ENCODE data around the gene ZNHIT2. TPM values are rescaled to one million over a fixed set of nuclear protein-coding genes. Genes with fewer than 3 reads are reported as not detected.

ZNHIT2 gene
- total and polyA plus RNA-seq, 11 donors, result 5.5 to 15.5 (median 8.0) TPM

DNA sequence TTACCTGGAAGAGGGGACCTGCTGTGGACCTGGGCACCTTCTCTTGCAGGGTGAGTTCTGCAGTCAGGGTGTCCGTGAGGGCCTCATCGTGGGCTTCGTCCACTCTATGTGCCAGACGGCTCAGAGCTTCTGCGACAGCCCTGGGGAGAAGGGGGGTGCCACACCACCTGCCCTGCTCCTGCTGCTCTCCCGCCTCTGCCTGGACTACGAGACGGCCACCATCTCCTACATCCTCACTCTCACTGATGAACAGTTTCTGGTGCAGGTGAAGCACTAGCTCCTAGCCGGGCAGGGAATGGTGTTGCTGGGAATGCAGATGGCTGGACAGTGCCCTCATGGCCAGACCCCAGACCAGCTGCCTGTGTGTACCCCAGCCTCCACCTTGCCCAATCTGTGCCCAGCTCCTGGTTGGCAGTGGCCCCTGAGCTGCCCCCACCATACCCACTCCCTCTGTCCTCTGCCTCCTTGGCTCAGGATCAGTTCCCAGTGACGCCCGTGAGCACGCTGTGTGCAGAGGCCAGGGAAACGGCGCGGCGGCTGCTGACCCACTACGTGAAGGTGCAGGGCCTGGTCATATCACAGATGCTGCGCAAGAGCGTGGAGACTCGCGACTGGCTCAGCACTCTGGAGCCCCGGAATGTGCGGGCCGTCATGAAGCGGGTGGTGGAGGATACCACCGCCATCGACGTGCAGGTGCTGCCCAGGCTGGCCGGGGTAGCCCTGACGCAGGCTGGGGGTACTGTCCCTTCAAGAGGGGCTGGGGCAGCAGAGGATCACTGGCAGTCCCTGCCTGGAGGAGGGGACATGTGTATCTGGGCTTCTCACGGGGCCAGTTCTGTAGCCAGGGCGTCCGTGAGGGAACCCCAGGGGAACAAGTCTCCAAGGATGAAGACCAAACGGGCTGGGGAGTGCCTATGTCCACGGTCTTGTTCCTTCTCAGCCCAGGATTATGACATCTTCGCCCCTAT is 8.0 kb downstream of the ZNHIT2 start:
- H3K27ac ChIP-seq, result no peak overlapping the region
- peaks cover 0 to 38% (median 28%) of the 10 kb centered on the region in 9 donors for H3K36me3 ChIP-seq

DNA sequence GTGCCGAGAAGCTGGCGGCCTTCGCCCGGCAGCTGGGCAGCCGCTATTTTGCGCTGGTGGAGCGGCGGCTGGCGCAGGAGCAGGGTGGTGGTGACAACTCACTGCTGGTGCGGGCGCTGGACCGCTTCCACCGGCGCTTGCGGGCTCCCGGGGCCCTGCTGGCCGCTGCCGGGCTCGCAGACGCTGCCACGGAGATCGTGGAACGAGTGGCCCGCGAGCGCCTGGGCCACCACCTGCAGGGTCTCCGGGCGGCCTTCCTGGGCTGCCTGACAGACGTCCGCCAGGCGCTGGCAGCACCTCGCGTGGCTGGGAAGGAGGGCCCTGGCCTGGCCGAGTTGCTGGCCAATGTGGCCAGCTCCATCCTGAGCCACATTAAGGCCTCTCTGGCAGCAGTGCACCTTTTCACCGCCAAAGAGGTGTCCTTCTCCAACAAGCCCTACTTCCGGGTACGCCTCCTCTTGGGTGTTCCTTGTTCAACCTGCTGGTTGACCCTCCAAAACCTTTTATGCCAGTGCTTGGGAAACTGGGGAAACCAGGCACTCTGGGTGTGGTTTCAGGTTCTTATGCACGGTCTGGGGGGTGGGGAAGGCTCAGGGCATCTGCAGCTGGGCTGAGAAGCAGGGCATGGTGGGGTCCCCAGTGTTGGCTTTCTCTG is 8.9 kb downstream of the ZNHIT2 start:
- peaks cover 0 to 5% (median 0%) of the 10 kb centered on the region in 9 donors for H3K27me3 ChIP-seq
- ATAC-seq (no peak), DNase-seq (no peak)
- intact Hi-C loops (cut with DNase I), result loop anchor here in 1 of 10 donors (10.0 kb wide), 1 partner anchor 194 kb away; the partner anchor contains the start of gene ATG2A
- H3K36me3 ChIP-seq, result peaks cover 0 to 40% (median 28%) of the 10 kb centered on the region in 9 donors
- peaks cover 0 to 56% (median 37%) of the 10 kb centered on the region in 12 donors for H3K4me1 ChIP-seq
- H3K27ac ChIP-seq, result no peak overlapping the region
- TF ChIP-seq POLR2A (IDR thresholded peaks at IDR 0.05), result no peak
- TF ChIP-seq, protein P1, sequence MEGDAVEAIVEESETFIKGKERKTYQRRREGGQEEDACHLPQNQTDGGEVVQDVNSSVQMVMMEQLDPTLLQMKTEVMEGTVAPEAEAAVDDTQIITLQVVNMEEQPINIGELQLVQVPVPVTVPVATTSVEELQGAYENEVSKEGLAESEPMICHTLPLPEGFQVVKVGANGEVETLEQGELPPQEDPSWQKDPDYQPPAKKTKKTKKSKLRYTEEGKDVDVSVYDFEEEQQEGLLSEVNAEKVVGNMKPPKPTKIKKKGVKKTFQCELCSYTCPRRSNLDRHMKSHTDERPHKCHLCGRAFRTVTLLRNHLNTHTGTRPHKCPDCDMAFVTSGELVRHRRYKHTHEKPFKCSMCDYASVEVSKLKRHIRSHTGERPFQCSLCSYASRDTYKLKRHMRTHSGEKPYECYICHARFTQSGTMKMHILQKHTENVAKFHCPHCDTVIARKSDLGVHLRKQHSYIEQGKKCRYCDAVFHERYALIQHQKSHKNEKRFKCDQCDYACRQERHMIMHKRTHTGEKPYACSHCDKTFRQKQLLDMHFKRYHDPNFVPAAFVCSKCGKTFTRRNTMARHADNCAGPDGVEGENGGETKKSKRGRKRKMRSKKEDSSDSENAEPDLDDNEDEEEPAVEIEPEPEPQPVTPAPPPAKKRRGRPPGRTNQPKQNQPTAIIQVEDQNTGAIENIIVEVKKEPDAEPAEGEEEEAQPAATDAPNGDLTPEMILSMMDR (IDR thresholded peaks at IDR 0.05), result no peak
- WGBS, 4 donors, result 93 to 96% (median 94%) methylated on average over 16 to 38 of the region's 38 CpGs
- H3K9me3 ChIP-seq, result no peaks in the 10 kb centered on the region
- H3K4me3 ChIP-seq, result no peak overlapping the region

More for the DNA sequence above, 8.0 kb downstream of the ZNHIT2 start:
- H3K9me3 ChIP-seq, result no peaks in the 10 kb centered on the region
- DNase-seq, result peak in 1 of 5 donors; percentile 14
- peaks cover 0 to 5% (median 0%) of the 10 kb centered on the region in 9 donors for H3K27me3 ChIP-seq
- TF ChIP-seq POLR2A (IDR thresholded peaks at IDR 0.05), result no peak
- TF ChIP-seq, protein P1 (IDR thresholded peaks at IDR 0.05), result no peak
- WGBS, 4 donors, result 83 to 89% (median 86%) methylated on average over 22 to 36 of the region's 36 CpGs
- intact Hi-C loops (cut with DNase I), result loop anchor here in 9 of 10 donors (2.0 to 10.0 kb wide), 12 partner anchors 69 to 418 kb away; partner anchors contain the start of genes CAPN1 (in 5 of the 9), ARL2 (in 2 of the 9), CDC42BPG (in 2 of the 9) and ATG2A (in 1 of the 9)
- ATAC-seq, result no peak
- H3K4me1 ChIP-seq, result peaks cover 0 to 55% (median 36%) of the 10 kb centered on the region in 12 donors
- H3K4me3 ChIP-seq, result no peak overlapping the region

DNA sequence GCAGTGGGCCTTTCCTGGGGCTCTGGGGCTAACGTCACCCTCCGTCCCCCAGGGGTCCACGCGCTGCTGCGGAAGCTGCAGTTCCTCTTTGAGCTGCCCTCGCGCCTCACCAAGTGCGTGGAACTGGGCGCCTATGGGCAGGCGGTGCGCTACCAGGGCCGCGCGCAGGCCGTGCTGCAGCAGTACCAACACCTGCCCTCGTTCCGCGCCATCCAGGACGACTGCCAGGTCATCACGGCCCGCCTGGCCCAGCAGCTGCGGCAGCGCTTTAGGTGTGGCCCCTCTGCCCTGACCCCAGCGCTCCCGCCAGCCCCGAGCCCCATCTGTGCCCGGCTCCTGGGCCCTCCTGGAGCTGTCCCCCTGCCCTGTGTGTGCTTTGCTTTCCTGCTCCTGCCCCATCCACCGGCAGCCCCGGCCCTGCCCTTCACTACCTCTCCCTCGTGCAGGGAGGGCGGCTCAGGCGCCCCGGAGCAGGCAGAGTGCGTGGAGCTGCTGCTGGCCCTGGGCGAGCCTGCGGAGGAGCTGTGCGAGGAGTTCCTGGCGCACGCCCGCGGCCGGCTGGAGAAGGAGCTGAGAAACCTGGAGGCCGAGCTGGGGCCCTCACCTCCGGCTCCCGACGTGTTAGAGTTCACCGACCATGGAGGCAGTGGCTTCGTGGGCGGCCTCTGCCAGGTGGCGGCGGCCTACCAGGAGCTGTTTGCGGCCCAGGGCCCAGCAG is 9.6 kb downstream of the ZNHIT2 start:
- Histone ChIP-seq H3K27me3 (no peaks in the 10 kb centered on the region), H3K27ac (no peak overlapping the region), H3K4me1 (peaks cover 0 to 56% (median 37%) of the 10 kb centered on the region in 12 donors), H3K9me3 (no peaks in the 10 kb centered on the region), H3K4me3 (no peak overlapping the region), H3K36me3 (peaks cover 0 to 41% (median 28%) of the 10 kb centered on the region in 9 donors)
- ATAC-seq (no peak), DNase-seq (peak in 1 of 5 donors; percentile 15)
- WGBS, 4 donors, result 95 to 97% (median 96%) methylated on average over 39 to 52 of the region's 52 CpGs
- TF ChIP-seq, protein P1 (IDR thresholded peaks at IDR 0.05), result no peak
- no peak for TF ChIP-seq POLR2A (IDR thresholded peaks at IDR 0.05)
- intact Hi-C loops (cut with DNase I), result loop anchor here in 1 of 10 donors (10.0 kb wide), 1 partner anchor 193 kb away; the partner anchor contains the start of gene ATG2A

Measured in heart left ventricle (tissue), 16 donors.